Measurements from ENCODE around the gene DMTF1.

Gene DMTF1

DNA sequence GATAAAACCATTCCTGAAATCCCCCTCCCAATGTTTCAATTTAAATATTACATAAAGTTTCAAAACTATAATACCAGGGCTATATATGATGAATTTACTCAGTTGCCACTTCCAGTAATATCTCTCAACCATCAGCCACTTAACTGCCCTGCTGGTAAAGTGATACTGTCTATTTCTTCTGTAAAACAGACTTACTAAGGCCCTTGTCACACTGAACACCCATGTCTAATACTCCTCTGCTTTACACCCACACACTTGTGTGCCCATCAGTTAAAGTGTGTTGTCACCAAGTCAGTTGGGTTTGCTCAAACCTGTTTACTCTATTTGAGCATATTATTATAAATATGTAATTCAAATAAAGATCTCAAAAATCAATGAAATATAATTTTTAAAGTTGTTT, 29.1 kb upstream of the DMTF1 start:
- Histone ChIP-seq H3K4me3 (ENCODE audit: low read length) (no peak overlapping the region), H3K9ac (ENCODE audit: low read depth, low read length) (no peak overlapping the region), H3K36me3 (ENCODE audit: insufficient read depth, low read length) (no peaks in the 10 kb centered on the region), H3K27me3 (ENCODE audit: control insufficient read depth, insufficient read depth, low read length) (peaks cover 5% of the 10 kb centered on the region), H3K4me1 (ENCODE audit: control insufficient read depth, insufficient read depth, low read length) (no peaks in the 10 kb centered on the region), H3K9me3 (replicated peaks; ENCODE audit: low read length) (no peaks in the 10 kb centered on the region), H3K4me2 (ENCODE audit: low read length) (no peak overlapping the region)

DNA sequence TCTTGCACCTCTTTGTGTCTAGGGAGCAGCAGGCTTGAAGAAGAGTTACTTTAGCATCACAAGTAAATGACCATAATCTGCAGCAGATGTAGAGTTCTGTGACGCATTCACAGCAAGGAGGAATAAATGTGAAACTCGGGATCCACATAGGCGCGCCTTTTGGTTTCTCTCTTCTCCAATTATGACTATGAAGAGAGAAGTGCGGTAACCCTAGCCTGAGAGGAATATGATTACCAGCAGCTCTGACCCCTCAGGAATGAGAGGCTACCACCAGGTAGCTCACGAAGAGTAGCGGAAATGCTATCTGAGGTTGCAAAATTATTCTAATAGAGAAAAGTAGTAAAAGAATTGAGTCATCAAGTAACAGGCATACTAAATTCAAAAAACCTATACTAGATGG, 25.2 kb upstream of the DMTF1 start:
- Histone ChIP-seq H3K4me3 (ENCODE audit: low read length) (no peak overlapping the region), H3K27me3 (ENCODE audit: control insufficient read depth, insufficient read depth, low read length) (peaks cover 5% of the 10 kb centered on the region)

DNA sequence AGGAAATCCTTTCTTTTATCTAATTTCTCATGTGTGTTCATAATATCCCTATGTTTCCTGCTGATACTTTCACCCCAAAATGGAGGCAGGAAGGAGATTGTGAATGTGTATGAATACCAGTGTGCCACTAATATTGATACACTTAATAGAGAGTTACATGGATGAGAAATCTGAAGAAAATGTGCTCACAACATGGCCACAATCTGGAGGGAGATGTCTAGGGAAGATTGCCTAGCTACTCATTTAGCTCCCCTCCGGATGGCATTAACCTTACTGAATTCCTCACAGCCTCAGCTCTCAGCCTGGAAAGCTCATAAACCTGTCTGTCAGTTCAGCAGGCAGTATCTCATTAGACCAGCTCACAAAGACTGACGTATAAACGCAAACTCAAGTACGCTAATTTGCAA, 23.4 kb upstream of the DMTF1 start:
- H3K9me3 ChIP-seq (replicated peaks; ENCODE audit: low read length) = no peaks in the 10 kb centered on the region

More for the DNA sequence above, 25.2 kb upstream of the DMTF1 start:
- Histone ChIP-seq H3K9ac (ENCODE audit: low read depth, low read length) (no peak overlapping the region), H3K4me2 (ENCODE audit: low read length) (no peak overlapping the region), H3K4me1 (ENCODE audit: control insufficient read depth, insufficient read depth, low read length) (no peaks in the 10 kb centered on the region), H3K36me3 (ENCODE audit: insufficient read depth, low read length) (no peaks in the 10 kb centered on the region), H3K9me3 (replicated peaks; ENCODE audit: low read length) (no peaks in the 10 kb centered on the region)

DNA sequence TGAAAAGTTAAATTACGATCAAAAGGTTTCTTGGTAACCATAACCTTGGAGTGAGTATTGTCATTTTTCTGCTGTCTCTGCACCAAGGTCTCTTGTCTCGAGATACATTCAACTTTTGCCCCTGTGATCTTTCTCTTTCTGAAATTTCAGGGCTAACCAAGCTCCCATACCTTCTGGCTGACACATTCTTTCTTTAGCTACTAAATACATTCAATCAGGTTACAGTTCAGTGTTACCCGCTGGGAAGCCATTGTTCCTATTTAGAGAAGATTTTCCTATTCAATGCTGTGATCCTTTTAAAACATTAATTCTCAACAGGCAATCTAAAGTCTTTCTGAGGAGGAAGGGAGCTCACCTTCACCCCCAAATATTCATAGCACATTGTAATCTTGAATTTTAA, 22.9 kb upstream of the DMTF1 start:
- peaks cover 5% of the 10 kb centered on the region for H3K27me3 ChIP-seq (ENCODE audit: control insufficient read depth, insufficient read depth, low read length)
- H3K4me2 ChIP-seq (ENCODE audit: low read length) = no peak overlapping the region
- H3K9me3 ChIP-seq (replicated peaks; ENCODE audit: low read length) = no peaks in the 10 kb centered on the region
- H3K4me1 ChIP-seq (ENCODE audit: control insufficient read depth, insufficient read depth, low read length) = no peaks in the 10 kb centered on the region
- no peaks in the 10 kb centered on the region for H3K36me3 ChIP-seq (ENCODE audit: insufficient read depth, low read length)
- no peak overlapping the region for H3K9ac ChIP-seq (ENCODE audit: low read depth, low read length)
- no peak overlapping the region for H3K4me3 ChIP-seq (ENCODE audit: low read length)

More for the DNA sequence above, 23.4 kb upstream of the DMTF1 start:
- no peaks in the 10 kb centered on the region for H3K36me3 ChIP-seq (ENCODE audit: insufficient read depth, low read length)
- H3K9ac ChIP-seq (ENCODE audit: low read depth, low read length) = no peak overlapping the region
- H3K4me2 ChIP-seq (ENCODE audit: low read length) = no peak overlapping the region
- H3K4me1 ChIP-seq (ENCODE audit: control insufficient read depth, insufficient read depth, low read length) = no peaks in the 10 kb centered on the region
- H3K4me3 ChIP-seq (ENCODE audit: low read length) = no peak overlapping the region
- H3K27me3 ChIP-seq (ENCODE audit: control insufficient read depth, insufficient read depth, low read length) = peaks cover 5% of the 10 kb centered on the region

DNA sequence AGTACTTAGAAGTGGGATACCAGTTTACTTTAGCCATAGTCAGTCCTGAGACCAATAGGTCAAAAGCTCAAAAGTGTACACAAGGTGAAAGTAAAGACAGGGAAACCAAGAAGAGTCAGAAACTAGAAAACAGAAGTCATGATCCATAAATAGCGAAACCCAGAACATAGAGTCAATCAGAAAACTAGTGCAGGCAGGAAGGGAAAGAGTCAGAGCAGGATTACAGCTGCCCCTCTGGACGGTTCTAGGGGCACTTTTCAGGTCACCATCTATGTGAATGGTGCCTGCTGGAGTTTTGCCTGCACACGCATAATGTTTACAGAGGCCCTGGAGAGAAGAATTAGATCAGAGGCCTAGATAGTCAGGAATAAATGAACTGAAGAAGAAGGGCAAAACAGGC, 22.4 kb upstream of the DMTF1 start:
- no peaks in the 10 kb centered on the region for H3K9me3 ChIP-seq (replicated peaks; ENCODE audit: low read length)
- H3K9ac ChIP-seq (ENCODE audit: low read depth, low read length) = no peak overlapping the region
- H3K4me3 ChIP-seq (ENCODE audit: low read length) = no peak overlapping the region
- H3K36me3 ChIP-seq (ENCODE audit: insufficient read depth, low read length) = no peaks in the 10 kb centered on the region
- no peak overlapping the region for H3K4me2 ChIP-seq (ENCODE audit: low read length)
- peaks cover 5% of the 10 kb centered on the region for H3K27me3 ChIP-seq (ENCODE audit: control insufficient read depth, insufficient read depth, low read length)
- no peaks in the 10 kb centered on the region for H3K4me1 ChIP-seq (ENCODE audit: control insufficient read depth, insufficient read depth, low read length)

DNA sequence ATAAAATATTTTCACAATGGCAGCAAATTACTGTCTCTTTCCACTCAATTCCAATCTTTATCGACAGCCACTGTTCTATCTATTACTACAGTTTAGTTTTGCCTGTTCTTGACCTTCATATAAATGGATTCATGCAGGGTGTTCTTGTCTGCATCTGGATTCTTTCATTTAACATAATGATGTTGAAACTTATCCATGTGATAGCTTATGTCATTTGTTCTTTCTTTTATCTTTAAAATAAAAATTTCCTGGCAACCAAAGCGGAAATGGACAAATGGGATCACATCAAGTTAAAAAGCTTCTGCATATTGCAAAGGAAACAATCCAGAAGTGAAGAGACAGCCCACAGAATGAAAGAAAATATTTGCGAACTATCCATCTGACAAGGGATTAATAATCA, 20.5 kb upstream of the DMTF1 start:
- Histone ChIP-seq H3K9ac (ENCODE audit: low read depth, low read length) (no peak overlapping the region), H3K27me3 (ENCODE audit: control insufficient read depth, insufficient read depth, low read length) (no peaks in the 10 kb centered on the region), H3K36me3 (ENCODE audit: insufficient read depth, low read length) (no peaks in the 10 kb centered on the region), H3K4me1 (ENCODE audit: control insufficient read depth, insufficient read depth, low read length) (no peaks in the 10 kb centered on the region), H3K4me3 (ENCODE audit: low read length) (no peak overlapping the region), H3K9me3 (replicated peaks; ENCODE audit: low read length) (no peaks in the 10 kb centered on the region), H3K4me2 (ENCODE audit: low read length) (no peak overlapping the region)

DNA sequence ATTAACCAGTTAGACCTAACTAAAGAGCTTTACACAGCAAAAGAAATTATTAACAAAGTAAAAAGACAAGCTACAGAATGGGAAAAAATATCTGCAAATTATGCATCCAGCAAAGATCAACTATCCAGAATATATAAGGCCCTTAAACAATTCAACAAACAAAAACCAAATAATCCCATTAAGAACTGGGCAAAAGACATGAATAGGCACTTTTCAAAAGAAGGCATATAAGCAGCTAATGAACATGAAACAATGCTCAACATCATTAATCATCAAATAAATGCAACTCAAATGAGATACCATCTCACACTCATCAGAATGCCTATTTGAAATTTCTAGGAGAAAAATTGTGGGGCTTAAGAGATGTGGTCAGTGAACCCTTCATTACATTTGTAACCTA, 15.0 kb upstream of the DMTF1 start:
- Histone ChIP-seq H3K36me3 (ENCODE audit: insufficient read depth, low read length) (no peaks in the 10 kb centered on the region), H3K9ac (ENCODE audit: low read depth, low read length) (no peak overlapping the region), H3K4me2 (ENCODE audit: low read length) (no peak overlapping the region), H3K27me3 (ENCODE audit: control insufficient read depth, insufficient read depth, low read length) (no peaks in the 10 kb centered on the region), H3K4me1 (ENCODE audit: control insufficient read depth, insufficient read depth, low read length) (no peaks in the 10 kb centered on the region), H3K9me3 (replicated peaks; ENCODE audit: low read length) (no peaks in the 10 kb centered on the region), H3K4me3 (ENCODE audit: low read length) (no peak overlapping the region)

DNA sequence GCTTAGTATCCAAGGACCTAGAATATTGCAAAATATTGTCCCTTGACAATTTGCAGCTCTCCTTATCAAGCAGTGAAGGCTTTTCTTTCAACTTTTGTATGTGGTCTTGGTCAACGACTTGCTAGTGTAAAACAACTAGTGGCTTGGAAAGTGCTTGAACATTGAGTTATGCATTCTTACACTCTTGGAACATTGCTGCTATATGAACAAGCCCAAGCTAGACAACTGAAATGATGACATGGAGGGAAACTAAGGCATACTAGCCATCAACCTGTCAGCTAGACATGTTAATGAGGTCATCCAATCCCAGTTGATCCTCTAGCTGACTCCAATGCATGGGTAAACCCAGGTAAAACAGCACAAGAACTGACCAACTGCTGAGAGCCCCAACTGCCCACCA, 12.7 kb upstream of the DMTF1 start:
- H3K27me3 ChIP-seq (ENCODE audit: control insufficient read depth, insufficient read depth, low read length) = no peaks in the 10 kb centered on the region
- no peak overlapping the region for H3K4me2 ChIP-seq (ENCODE audit: low read length)
- H3K4me1 ChIP-seq (ENCODE audit: control insufficient read depth, insufficient read depth, low read length) = no peaks in the 10 kb centered on the region
- H3K9me3 ChIP-seq (replicated peaks; ENCODE audit: low read length) = no peaks in the 10 kb centered on the region
- no peak overlapping the region for H3K4me3 ChIP-seq (ENCODE audit: low read length)
- no peak overlapping the region for H3K9ac ChIP-seq (ENCODE audit: low read depth, low read length)
- no peaks in the 10 kb centered on the region for H3K36me3 ChIP-seq (ENCODE audit: insufficient read depth, low read length)

DNA sequence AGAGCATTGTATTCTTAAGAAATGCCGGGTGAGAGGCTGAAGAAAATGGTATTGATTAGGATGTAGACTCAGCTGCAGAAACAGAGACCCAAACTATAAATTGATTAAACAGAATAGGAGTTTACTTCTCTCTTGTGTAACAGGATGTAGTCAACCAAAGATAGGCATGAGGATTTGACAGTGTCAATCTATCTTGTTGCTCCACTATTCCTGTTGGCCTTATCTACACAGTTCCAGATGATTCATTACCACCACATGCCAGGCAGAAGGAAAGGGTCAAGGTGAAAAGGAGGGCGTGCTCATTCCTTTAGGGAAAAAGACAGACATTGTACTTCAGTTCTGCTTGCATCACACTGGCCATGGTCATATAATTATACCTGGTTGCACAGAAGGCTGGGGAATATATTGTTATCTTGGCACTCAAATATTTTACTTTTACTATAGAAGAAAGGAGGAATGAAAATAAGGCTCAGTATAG, 11.9 kb upstream of the DMTF1 start:
- H3K36me3 ChIP-seq (ENCODE audit: insufficient read depth, low read length) = no peaks in the 10 kb centered on the region

DNA sequence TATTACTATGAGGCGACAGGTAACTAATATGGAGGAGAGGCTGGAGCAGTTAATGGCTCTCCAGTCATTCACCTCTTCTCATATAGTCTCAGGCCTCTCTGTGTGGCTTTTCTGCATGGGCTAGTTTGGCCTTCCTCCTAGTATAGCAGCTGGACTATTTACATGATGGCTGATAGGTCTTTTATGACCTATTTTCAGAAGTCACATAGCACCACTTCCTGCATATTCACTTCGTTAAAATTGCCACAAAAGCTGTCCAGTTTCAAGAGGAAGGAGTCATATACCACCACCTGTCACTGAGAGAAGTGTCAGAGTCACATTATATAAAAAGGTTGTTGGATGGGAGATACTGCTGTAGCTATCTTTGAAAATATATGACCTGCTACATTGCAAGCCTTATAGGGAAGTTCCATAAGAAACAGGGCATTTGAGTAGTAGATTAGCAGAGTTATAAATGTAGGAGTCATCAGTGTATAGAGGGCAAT, 8.0 kb upstream of the DMTF1 start:
- Histone ChIP-seq H3K4me1 (ENCODE audit: control insufficient read depth, insufficient read depth, low read length) (no peaks in the 10 kb centered on the region), H3K4me3 (ENCODE audit: low read length) (no peak overlapping the region), H3K9ac (ENCODE audit: low read depth, low read length) (no peak overlapping the region), H3K27me3 (ENCODE audit: control insufficient read depth, insufficient read depth, low read length) (no peaks in the 10 kb centered on the region), H3K9me3 (replicated peaks; ENCODE audit: low read length) (no peaks in the 10 kb centered on the region), H3K4me2 (ENCODE audit: low read length) (no peak overlapping the region), H3K36me3 (ENCODE audit: insufficient read depth, low read length) (no peaks in the 10 kb centered on the region)

More for the DNA sequence above, 11.9 kb upstream of the DMTF1 start:
- Histone ChIP-seq H3K9ac (ENCODE audit: low read depth, low read length) (no peak overlapping the region), H3K4me1 (ENCODE audit: control insufficient read depth, insufficient read depth, low read length) (no peaks in the 10 kb centered on the region), H3K4me2 (ENCODE audit: low read length) (no peak overlapping the region), H3K4me3 (ENCODE audit: low read length) (no peak overlapping the region), H3K9me3 (replicated peaks; ENCODE audit: low read length) (no peaks in the 10 kb centered on the region), H3K27me3 (ENCODE audit: control insufficient read depth, insufficient read depth, low read length) (no peaks in the 10 kb centered on the region)

DNA sequence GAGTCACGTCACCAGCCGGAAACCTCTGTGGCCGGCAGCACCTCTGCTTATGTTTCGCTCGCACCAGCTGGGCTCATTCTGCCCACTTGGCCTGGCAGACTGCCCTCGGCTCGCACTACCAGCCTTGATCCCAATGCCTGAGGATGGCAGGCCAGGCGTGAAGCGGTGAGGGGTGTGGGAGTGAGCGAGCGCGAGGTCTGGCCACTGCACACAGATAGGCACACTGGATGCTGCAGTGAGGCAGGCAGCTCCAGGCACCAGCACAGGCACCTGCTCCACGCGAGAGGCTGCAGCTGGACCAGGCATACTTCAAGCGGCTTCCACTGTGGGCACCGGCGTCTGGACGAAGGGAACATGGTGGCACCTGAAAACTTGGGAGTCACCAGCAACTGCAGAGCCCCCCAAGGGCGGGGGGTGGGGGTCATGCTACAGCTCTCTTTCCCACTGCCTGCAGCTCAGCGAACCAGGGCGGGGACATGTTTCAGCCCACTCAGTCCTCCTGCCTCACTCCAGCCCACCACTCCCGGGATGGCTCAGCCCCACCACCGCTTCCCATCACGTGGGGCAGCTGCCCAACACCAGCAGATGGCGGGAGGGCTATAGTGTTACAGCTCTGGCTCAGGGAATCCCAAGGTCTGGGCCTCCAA, 5.4 kb upstream of the DMTF1 start:
- H3K9ac ChIP-seq (ENCODE audit: low read depth, low read length) = no peak overlapping the region
- H3K4me3 ChIP-seq (ENCODE audit: low read length) = no peak overlapping the region
- H3K4me2 ChIP-seq (ENCODE audit: low read length) = peak overlapping the region; percentile 30
- H3K4me1 ChIP-seq (ENCODE audit: control insufficient read depth, insufficient read depth, low read length) = peaks cover 7% of the 10 kb centered on the region
- no peaks in the 10 kb centered on the region for H3K27me3 ChIP-seq (ENCODE audit: control insufficient read depth, insufficient read depth, low read length)
- H3K36me3 ChIP-seq (ENCODE audit: insufficient read depth, low read length) = no peaks in the 10 kb centered on the region
- no peaks in the 10 kb centered on the region for H3K9me3 ChIP-seq (replicated peaks; ENCODE audit: low read length)

DNA sequence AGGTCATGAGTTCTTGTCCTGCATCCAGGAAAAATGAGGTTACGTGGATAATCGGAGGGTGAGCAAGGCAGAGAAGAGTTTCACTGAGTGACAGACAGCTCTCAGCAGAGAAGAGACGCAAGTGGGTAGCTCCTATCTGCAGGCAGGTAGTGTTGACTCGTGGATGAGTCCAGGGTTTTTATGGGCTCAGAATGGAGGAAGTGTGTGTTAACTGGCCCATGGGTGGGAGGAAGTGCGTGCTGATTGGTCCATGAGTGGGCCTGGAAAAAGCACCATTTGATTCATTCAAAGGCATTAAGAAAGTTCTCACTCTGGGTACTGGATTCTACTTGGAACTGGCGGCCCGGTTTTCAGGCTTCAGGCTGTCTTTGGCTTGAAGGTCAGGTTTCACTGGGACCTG, 4.8 kb upstream of the DMTF1 start:
- Histone ChIP-seq H3K4me3 (ENCODE audit: low read length) (no peak overlapping the region), H3K27me3 (ENCODE audit: control insufficient read depth, insufficient read depth, low read length) (no peaks in the 10 kb centered on the region), H3K9me3 (replicated peaks; ENCODE audit: low read length) (no peaks in the 10 kb centered on the region), H3K36me3 (ENCODE audit: insufficient read depth, low read length) (no peaks in the 10 kb centered on the region), H3K4me1 (ENCODE audit: control insufficient read depth, insufficient read depth, low read length) (peaks cover 7% of the 10 kb centered on the region), H3K4me2 (ENCODE audit: low read length) (no peak overlapping the region), H3K9ac (ENCODE audit: low read depth, low read length) (no peak overlapping the region)

Data from skeletal muscle satellite cell (primary cell).